Measurements from ENCODE around the gene UBASH3A. TPM values are rescaled to one million over a fixed set of nuclear protein-coding genes. Genes with fewer than 3 reads are reported as not detected.

UBASH3A gene
- total RNA-seq, 1 donor from 2014 or later, result not detected

DNA sequence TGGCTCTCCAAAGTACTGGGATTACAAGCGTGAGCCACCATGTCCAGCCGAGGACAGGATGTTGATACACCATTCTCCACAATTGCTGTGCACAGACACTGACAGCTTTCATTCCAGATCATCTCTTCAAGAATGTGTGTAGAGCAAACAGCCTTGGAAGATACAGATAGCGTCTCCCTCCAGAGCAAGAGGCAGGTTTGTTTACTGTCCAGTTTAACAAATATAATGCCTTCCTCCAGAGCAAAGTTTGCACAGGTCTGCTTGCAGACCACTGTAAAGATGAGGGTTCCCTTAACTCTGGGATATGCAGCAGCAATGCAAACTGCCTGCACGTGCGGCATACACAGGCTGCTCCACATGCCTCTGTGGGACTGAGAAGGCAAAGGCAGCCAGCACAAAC is 12.4 kb upstream of the UBASH3A start:
- no peaks in the 10 kb centered on the region for H3K9me3 ChIP-seq (replicated peaks)
- no peak overlapping the region for H3K27ac ChIP-seq (replicated peaks)
- no peak for DNase-seq
- intact Hi-C loops (cut with micrococcal nuclease), result no loop called here
- H3K27me3 ChIP-seq (ENCODE audit: low read depth), result no peaks in the 10 kb centered on the region
- H3K4me3 ChIP-seq, result no peak overlapping the region
- TF ChIP-seq, protein P1, sequence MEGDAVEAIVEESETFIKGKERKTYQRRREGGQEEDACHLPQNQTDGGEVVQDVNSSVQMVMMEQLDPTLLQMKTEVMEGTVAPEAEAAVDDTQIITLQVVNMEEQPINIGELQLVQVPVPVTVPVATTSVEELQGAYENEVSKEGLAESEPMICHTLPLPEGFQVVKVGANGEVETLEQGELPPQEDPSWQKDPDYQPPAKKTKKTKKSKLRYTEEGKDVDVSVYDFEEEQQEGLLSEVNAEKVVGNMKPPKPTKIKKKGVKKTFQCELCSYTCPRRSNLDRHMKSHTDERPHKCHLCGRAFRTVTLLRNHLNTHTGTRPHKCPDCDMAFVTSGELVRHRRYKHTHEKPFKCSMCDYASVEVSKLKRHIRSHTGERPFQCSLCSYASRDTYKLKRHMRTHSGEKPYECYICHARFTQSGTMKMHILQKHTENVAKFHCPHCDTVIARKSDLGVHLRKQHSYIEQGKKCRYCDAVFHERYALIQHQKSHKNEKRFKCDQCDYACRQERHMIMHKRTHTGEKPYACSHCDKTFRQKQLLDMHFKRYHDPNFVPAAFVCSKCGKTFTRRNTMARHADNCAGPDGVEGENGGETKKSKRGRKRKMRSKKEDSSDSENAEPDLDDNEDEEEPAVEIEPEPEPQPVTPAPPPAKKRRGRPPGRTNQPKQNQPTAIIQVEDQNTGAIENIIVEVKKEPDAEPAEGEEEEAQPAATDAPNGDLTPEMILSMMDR (IDR thresholded peaks at IDR 0.05; ENCODE audit: borderline replicate concordance), result no peak
- H3K4me1 ChIP-seq, result peaks cover 12% of the 10 kb centered on the region
- no peaks in the 10 kb centered on the region for H3K36me3 ChIP-seq

DNA sequence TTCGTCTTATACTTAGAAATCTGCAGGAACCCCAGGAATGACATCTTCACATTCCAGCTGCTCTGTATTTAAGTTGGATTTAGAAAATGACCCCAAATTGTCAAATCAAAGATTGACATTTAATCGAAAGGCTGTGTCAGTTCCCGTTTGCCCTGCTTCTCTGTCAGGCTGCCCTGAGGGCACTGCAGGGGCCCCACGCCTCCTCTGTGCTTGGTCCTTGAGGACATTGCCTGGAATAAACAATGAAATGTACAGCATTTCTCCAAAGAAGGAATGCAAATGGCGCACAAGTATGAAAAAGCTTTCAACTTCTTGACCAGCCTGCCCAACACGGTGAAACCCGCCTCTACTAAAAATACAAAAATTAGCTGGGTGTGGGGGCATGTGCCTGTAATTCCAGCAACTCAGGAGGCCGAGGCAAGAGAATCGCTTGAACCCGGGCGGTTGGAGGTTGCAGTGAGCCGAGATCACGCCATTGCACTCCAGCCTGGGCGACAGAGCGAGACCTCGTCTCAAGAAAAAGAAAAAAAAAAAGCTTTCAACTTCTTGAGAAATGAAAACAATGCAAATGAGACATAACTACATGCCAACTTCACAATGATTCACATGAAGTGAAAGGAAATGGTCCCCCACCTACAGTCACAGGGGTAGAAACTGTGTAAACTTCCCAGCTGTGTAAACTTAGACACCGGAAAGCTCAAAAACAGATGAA is 10.8 kb upstream of the UBASH3A start:
- intact Hi-C loops (cut with micrococcal nuclease), result no loop called here
- Histone ChIP-seq H3K9me3 (replicated peaks) (no peaks in the 10 kb centered on the region), H3K27ac (replicated peaks) (no peak overlapping the region), H3K4me1 (peaks cover 12% of the 10 kb centered on the region), H3K27me3 (ENCODE audit: low read depth) (no peaks in the 10 kb centered on the region), H3K36me3 (no peaks in the 10 kb centered on the region), H3K4me3 (peak overlapping the region; percentile 19)
- TF ChIP-seq, protein P1 (IDR thresholded peaks at IDR 0.05; ENCODE audit: borderline replicate concordance), result no peak
- no peak for DNase-seq

DNA sequence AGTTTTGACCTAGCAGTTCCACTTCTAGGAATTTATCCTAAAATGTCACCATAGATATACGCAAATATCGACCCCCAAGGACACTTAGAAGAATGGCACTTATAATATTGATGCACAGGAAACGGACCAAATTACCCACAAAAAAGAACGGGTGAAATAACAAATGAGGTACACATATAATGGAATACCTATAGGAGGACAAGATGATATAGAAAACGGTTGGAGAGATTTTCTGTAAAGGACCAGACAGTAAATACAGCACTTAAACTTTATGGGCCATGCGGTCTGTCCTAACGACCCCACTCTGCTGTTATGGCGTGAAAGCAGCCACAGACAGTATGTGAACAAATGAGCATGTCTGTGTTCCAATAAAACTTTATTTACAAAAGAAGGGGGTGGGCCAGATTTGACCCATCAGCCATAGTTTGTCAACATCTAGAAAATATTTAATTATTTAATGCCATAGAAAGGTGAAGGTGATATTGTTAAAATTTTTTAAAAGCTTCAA is 10.2 kb upstream of the UBASH3A start:
- Histone ChIP-seq H3K36me3 (no peaks in the 10 kb centered on the region), H3K27me3 (ENCODE audit: low read depth) (no peaks in the 10 kb centered on the region), H3K9me3 (replicated peaks) (no peaks in the 10 kb centered on the region), H3K4me1 (peaks cover 12% of the 10 kb centered on the region), H3K4me3 (no peak overlapping the region), H3K27ac (replicated peaks) (no peak overlapping the region)
- intact Hi-C loops (cut with micrococcal nuclease), result no loop called here
- TF ChIP-seq, protein P1 (IDR thresholded peaks at IDR 0.05; ENCODE audit: borderline replicate concordance), result no peak
- no peak for DNase-seq

DNA sequence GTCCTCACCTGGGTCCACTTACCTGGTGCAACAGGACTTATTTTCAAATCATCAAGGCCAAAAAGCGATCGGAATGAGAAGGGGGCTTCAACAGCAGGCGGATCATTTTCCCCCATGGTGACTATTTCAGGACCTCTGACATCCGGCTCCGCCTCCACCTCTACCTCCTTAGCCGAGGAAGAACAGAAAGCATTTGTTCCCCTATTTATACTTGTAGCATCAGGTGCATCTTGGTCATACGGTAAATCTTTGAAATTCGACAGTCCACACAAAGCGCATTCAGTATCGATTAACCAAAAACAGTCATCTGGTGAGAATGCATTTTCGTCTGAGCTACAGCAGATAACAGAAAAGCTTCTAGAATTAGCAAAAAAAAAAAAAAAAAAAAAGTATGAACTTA is 8.4 kb upstream of the UBASH3A start:
- no peak for DNase-seq
- H3K9me3 ChIP-seq (replicated peaks), result no peaks in the 10 kb centered on the region
- no peak overlapping the region for H3K4me3 ChIP-seq
- no peak overlapping the region for H3K27ac ChIP-seq (replicated peaks)
- no peaks in the 10 kb centered on the region for H3K36me3 ChIP-seq
- intact Hi-C loops (cut with micrococcal nuclease), result no loop called here
- TF ChIP-seq, protein P1 (IDR thresholded peaks at IDR 0.05; ENCODE audit: borderline replicate concordance), result no peak
- no peaks in the 10 kb centered on the region for H3K27me3 ChIP-seq (ENCODE audit: low read depth)
- H3K4me1 ChIP-seq, result peaks cover 3% of the 10 kb centered on the region

DNA sequence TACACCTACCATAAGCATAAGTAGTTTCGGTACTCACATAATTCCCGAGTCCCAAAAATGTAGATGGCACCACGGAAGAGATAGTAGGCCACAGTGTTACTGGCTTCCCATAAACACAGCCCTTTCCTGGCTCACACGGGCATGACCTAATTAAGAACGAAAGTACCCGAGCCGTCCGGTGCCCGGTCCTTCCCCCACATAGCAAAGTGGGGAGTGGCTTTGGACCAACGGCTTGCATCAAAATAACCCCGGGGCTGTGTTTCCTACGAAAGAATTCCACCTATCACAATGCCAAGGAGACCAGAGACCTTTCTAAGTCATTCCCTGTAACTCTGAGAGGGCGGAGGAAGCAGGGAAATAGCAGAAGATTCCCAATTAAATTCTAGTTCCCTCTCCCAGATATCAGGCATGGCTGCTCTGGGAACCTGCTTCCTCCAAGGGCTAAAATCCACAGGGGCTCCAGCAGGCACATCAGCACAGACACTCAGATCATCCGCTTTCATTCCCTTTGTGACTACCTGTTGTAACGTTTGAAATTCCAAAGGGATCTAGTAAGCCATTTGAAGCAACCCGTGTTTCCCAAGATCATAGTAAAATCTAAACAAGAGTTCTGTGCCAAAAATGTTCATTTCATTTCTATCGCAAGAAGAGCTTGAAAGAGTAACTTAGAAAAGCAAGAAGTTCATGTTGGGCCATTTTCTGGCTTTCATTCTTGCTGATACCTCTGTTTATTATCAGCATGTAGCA is 7.6 kb upstream of the UBASH3A start, which contains the start of gene TMPRSS3:
Gene TMPRSS3 (minus strand): TSS at position 148 of the 747 bp plus-strand sequence. CDS start 635 bp downstream, outside the sequence.
- intact Hi-C loops (cut with micrococcal nuclease), result no loop called here
- no peak within 1 kb of the TSS for H3K27ac ChIP-seq (replicated peaks)

More for the DNA sequence above, 7.6 kb upstream of the UBASH3A start, which contains the start of gene TMPRSS3:
- Histone ChIP-seq H3K4me3 (no peak within 1 kb of the TSS), H3K9me3 (replicated peaks) (peaks cover 1% of the 10 kb centered on the region), H3K36me3 (no peaks in the 10 kb centered on the region), H3K4me1 (peaks cover 3% of the 10 kb centered on the region), H3K27me3 (ENCODE audit: low read depth) (no peaks in the 10 kb centered on the region)
- TF ChIP-seq, protein P1 (IDR thresholded peaks at IDR 0.05; ENCODE audit: borderline replicate concordance), result no peak
- DNase-seq, result no peak

Data from left ventricle myocardium inferior (tissue), 1 donor.